ENCODE data around the gene MST1.

GRCh38 chr3:49680493-49681231 is 8.6 kb downstream of the MST1 start:
- no peak for TF ChIP-seq CTCF (conservative IDR thresholded peaks at IDR 0.05; ENCODE audit: low read depth, low read length)
- no peak for TF ChIP-seq EZH2 (IDR thresholded peaks at IDR 0.05; ENCODE audit: low read length, unreplicated experiment)
